Loucy (cell line): ENCODE results near the gene SFXN3.

ENCODE experiments used
- CTCF ChIP-seq: fragments of 200-600 bp; sonication (generic); conservative IDR thresholded peaks from 2 replicates; pipeline ENCODE4 v1.5.1; 2014; ENCODE audit warnings: mild to moderate bottlenecking, antibody characterized with exemption, low read length
- EZH2phosphoT487 ChIP-seq: fragments of 200-600 bp; IDR thresholded peaks from 2 replicates; pipeline ENCODE4 v1.6.1; 2018; ENCODE audit warnings: antibody characterized with exemption, mild to moderate bottlenecking, moderate library complexity, borderline replicate concordance

GRCh38 chr10:101035916-101036702, 5.1 kb downstream of the SFXN3 start:
- TF ChIP-seq EZH2phosphoT487: no peak
- TF ChIP-seq CTCF: no peak
